A549 (cell line): ENCODE results near the gene AMZ2.
"Not testable (repeated sequence)": the region's sequence is repeated elsewhere in the genome, so short reads cannot be mapped to it uniquely, and the experiment has no call there.

Experiments used
- CTCF ChIP-seq: fragments of >200 bp; sonication (Bioruptor Twin); formaldehyde crosslinking; IDR thresholded peaks from 3 replicates; pipeline ENCODE4 v1.5.1; 2016
- ESRRA ChIP-seq: fragments of 150-350 bp; IDR thresholded peaks from 2 replicates; pipeline ENCODE4 v1.6.1; 2014; ENCODE audit warnings: mild to moderate bottlenecking, low read length, borderline replicate concordance
- ZNF302 ChIP-seq: fragments of 250-450 bp; sonication (Bioruptor Pico); IDR thresholded peaks from 2 replicates; pipeline ENCODE4 v1.9.0; 2021; ENCODE audit warnings: inconsistent platforms, mild to moderate bottlenecking, moderate library complexity

- not testable (repeated sequence) for TF ChIP-seq ZNF302 (CRISPR knock-in tag); CTCF; ESRRA
Measured at GRCh38 chr17:68232741-68233140, 15.1 kb upstream of the AMZ2 start.
